GM10266 (cell line): Measurements from ENCODE around the gene COL26A1.

Experiments
- DNase-seq: peaks from one replicate; pipeline ENCODE4 v3.0.0; 2012; ENCODE audit errors: extremely low spot score
- TF ChIP-seq, protein P1 (sequence below): IDR thresholded peaks from 2 replicates; pipeline ENCODE4 v1.5.1; 2012; ENCODE audit warnings: mild to moderate bottlenecking, low read depth; ENCODE audit not compliant: control insufficient read depth, insufficient read depth; ENCODE audit errors: missing control alignments

Gene COL26A1

DNA sequence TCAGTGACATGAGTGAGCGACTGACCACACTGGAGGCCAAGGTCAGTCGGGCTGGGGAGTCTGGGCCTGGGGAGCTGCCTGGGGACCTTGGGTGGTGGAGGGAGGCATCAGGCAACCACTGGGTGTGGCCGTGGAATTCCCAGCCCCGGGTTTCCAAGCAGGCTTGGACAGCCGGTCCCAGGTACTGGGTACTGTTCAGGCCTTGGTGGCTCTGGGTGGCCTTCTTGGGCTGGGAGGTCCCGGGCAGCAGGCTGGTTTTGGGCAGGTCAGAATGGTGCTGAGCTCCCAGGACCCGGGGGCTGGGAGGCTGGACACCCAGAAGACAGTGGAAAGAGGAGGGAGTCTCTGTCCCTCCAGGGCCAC lies 170.4 kb downstream of the COL26A1 start:
- no peak for DNase-seq
- TF ChIP-seq, protein P1, sequence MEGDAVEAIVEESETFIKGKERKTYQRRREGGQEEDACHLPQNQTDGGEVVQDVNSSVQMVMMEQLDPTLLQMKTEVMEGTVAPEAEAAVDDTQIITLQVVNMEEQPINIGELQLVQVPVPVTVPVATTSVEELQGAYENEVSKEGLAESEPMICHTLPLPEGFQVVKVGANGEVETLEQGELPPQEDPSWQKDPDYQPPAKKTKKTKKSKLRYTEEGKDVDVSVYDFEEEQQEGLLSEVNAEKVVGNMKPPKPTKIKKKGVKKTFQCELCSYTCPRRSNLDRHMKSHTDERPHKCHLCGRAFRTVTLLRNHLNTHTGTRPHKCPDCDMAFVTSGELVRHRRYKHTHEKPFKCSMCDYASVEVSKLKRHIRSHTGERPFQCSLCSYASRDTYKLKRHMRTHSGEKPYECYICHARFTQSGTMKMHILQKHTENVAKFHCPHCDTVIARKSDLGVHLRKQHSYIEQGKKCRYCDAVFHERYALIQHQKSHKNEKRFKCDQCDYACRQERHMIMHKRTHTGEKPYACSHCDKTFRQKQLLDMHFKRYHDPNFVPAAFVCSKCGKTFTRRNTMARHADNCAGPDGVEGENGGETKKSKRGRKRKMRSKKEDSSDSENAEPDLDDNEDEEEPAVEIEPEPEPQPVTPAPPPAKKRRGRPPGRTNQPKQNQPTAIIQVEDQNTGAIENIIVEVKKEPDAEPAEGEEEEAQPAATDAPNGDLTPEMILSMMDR = no peak

DNA sequence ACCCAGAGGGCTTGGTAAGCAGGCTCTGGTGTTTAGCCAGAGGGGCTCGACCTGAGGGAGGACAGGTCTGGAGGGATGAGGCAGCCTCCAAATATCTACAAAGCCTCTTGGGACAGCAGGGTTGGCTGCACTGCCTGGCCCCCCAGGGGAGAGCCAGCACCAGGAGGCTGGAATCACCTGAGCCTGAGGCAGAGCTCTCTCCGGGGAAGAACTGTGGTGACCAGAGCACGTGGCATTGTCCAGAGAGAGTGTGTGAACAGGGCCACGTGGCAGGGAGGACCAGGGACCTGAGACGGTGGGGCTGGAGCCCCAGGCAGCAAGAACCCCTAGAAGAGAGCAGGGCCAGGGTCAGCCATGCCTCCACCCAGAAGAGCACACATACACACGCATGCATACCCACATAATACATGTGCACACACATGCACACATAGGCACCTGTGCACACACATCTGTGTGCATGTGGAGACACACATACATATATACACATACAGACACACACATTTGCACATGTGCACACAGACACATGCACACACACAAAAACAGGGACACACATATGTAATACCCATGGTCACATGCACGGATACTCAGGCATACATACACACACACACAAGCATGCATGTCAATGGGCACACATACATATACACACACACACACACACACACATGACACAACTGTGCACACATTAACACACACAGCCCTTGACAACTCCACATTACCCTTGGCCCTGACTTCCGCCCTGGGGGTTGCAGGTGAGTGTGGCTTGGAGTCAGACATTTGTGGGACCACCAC lies 171.5 kb downstream of the COL26A1 start:
- TF ChIP-seq, protein P1 = no peak
- no peak for DNase-seq

DNA sequence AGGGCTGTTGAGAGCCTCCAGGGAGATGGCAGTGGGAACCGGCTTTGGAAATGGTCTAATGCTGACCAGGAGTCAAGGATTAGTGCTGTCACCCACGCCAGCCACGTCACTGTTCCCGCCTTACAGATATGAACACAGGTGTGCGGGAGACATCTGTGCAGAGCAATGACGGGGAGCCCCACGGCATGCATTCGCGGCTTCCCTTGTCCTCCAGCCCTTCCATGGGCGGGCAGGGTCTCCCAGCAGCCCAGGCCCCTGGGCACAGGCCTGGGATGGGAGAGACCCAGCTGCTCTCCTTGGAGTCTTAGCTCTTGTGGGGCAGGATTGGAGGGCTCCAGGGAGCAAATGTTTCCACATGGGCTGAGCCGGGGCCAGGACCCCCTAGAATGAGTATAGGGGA lies 172.2 kb downstream of the COL26A1 start:
- TF ChIP-seq, protein P1 = no peak
- no peak for DNase-seq

DNA sequence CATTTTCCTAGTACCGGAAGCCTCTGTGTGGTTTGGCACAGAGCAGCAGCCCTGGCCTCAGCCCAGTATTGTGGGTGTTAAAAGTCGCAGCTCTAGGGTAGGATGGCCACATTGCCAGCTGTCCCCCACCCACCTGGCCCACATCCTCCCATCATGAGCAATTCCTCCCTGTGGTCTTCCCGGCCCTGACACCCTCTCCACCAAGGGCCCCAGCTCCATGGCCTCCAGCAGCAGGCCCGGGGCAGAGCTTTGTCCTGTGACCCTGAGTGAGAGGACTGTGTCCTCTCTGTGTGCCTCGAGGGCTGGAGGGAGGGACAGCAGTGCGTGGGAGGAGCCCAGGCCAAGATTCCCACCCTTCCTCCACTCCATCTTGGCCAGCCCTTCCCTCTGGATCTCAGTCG lies 172.7 kb downstream of the COL26A1 start:
- no peak for DNase-seq
- TF ChIP-seq, protein P1 = no peak

DNA sequence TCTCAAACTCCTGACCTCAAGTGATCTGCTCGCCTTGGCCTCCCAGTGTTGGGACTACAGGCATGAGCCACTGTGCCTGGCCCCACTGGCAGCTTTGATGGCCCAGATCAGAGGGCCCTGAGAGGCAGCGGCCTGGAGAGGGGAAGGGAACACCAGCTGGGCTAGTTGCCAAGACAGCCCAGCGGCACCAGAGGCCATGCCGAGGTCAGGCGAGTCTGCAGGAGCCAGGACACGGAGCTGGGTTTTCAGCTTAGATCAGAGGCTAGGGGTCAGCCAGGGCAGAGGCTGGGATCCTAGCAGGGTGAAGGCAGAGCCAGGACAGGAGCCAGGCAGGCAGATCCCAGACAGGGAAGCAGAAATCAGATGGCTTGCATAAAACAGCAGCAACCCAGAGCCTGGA lies 173.6 kb downstream of the COL26A1 start:
- TF ChIP-seq, protein P1 = no peak
- DNase-seq = no peak

DNA sequence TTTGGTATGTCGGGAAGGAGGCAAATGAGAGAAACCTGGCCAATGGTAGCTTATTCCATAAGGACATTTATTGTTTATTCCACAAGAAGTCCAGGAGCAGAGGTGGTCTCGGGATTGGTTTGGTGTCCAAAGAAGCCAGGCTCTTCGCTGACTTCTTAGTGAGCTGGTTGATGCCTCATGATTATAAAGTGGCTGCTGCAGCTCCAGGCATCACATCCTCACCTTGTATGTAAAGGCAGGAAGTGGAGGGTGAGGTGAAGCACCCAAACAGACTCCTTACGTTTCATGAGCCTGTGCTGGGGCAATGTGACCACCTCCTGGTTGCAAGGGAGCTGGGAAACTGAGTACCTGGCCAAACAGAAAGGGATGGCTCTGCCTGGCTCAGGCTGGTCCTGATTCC lies 174.0 kb downstream of the COL26A1 start:
- no peak for DNase-seq
- TF ChIP-seq, protein P1 = no peak

DNA sequence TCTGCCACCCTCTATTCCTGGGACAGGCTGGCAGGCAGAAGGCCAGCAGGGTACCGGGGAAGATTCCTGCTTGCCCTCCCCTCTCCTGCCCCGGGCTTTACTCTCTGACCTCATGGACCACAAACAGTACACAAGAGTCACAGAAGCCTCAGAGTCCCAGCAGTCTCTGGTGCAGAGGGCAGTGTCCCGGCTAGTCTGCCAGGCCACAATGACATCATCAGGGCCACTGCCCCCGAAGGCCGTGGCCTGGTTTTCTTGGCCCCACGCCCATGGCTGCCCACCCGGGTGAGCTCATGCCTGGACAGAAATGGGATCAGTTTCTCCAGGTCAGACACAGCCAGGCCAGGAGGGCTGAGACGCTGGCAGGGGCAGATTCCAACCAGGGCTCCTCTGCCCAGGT lies 174.5 kb downstream of the COL26A1 start:
- DNase-seq = no peak
- TF ChIP-seq, protein P1 = no peak
